Natural killer cell (primary cell): Measurements from ENCODE around the gene GFRA1. TPM values are rescaled to one million over a fixed set of nuclear protein-coding genes. Genes with fewer than 3 reads are reported as not detected.
"Not testable (repeated sequence)": the region's sequence is repeated elsewhere in the genome, so short reads cannot be mapped to it uniquely, and the experiment has no call there.

Experiments used
- ATAC-seq, 3 donors: fragments of 150-1000 bp in 2 of 3; fragments of 200-7000 bp in 1 of 3; cut with Tn5 transposase; 1 replicate in 1 of 3; 2 replicates in 2 of 3; pipeline ENCODE4 v1.10.0; 2021; ENCODE audit warnings: mild to moderate bottlenecking in 2 of 3, moderate library complexity in 2 of 3
- DNase-seq, 2 donors: peaks; one replicate each; pipeline versions ENCODE4 v3.0.0 to v3.0.0-alpha.2; 2013 to 2021; ENCODE audit warnings: mixed read lengths in 1 of 2
- H3K27ac ChIP-seq: one replicate; pipeline ENCODE4 v1.5.1; 2013; ENCODE audit warnings: mild to moderate bottlenecking, low read length
- H3K27me3 ChIP-seq: one replicate; pipeline ENCODE4 v1.6.1; 2013; ENCODE audit warnings: low read length; ENCODE audit not compliant: control insufficient read depth, insufficient read depth
- H3K36me3 ChIP-seq: one replicate; pipeline ENCODE4 v1.6.1; 2013; ENCODE audit warnings: low read length; ENCODE audit not compliant: control insufficient read depth, insufficient read depth
- H3K4me1 ChIP-seq: one replicate; pipeline ENCODE4 v1.6.1; 2013; ENCODE audit warnings: low read length; ENCODE audit not compliant: control insufficient read depth, insufficient read depth
- H3K4me3 ChIP-seq: one replicate; pipeline ENCODE4 v1.5.1; 2013; ENCODE audit warnings: low read length
- H3K9me3 ChIP-seq: one replicate; pipeline ENCODE4 v1.6.1; 2013; ENCODE audit warnings: low read length; ENCODE audit not compliant: control insufficient read depth, insufficient read depth
- H3K27ac Mint-ChIP-seq, 2 donors: one replicate each; pipeline ENCODE4 v1.8.0; 2022; ENCODE audit warnings: mild to moderate bottlenecking in 2 of 2, mixed read lengths in 2 of 2, moderate library complexity in 1 of 2
- H3K27me3 Mint-ChIP-seq, 2 donors: one replicate each; pipeline ENCODE4 v1.8.0; 2022; ENCODE audit warnings: low read depth in 2 of 2, mixed read lengths in 2 of 2
- H3K36me3 Mint-ChIP-seq: one replicate; pipeline ENCODE4 v1.8.0; 2022; ENCODE audit warnings: mixed read lengths
- H3K4me1 Mint-ChIP-seq, 2 donors: one replicate each; pipeline ENCODE4 v1.8.0; 2022; ENCODE audit warnings: mixed read lengths in 2 of 2
- H3K4me3 Mint-ChIP-seq: one replicate; pipeline ENCODE4 v1.8.0; 2022; ENCODE audit warnings: mild to moderate bottlenecking, moderate library complexity, mixed read lengths
- H3K9me3 Mint-ChIP-seq, 2 donors: one replicate each; pipeline ENCODE4 v1.8.0; 2022; ENCODE audit warnings: mixed read lengths in 2 of 2
- WGBS: methylation state at CpG from one replicate; pipeline ENCODE4 v1.1.7; 2013; ENCODE audit warnings: missing lambda C conversion rate; ENCODE audit not compliant: insufficient coverage; 5-methylcytosine and 5-hydroxymethylcytosine counted together
- intact Hi-C: fragments of 100-400 bp; cut with micrococcal nuclease; formaldehyde crosslinking; loops from one replicate; pipeline ENCODE4 v1.14.2; 2022
- total RNA-seq, 4 donors: library from RNA; stranded (reverse); fragments of 120-200 nt in 1 of 4; gene quantifications; one replicate each; pipeline versions ENCODE4 v1.2.3 to v1.2.4, GENCODE V29; 2013 to 2022
- TF ChIP-seq, protein P1 (sequence below): fragments of 200-600 bp; IDR thresholded peaks from one replicate; pipeline ENCODE4 v1.8.0; 2022; ENCODE audit warnings: antibody characterized with exemption

The GFRA1 gene
- total RNA-seq, 3 donors from 2014 or later (not counting 1 experiment from before 2014, with no cell fraction given) = not detected

DNA sequence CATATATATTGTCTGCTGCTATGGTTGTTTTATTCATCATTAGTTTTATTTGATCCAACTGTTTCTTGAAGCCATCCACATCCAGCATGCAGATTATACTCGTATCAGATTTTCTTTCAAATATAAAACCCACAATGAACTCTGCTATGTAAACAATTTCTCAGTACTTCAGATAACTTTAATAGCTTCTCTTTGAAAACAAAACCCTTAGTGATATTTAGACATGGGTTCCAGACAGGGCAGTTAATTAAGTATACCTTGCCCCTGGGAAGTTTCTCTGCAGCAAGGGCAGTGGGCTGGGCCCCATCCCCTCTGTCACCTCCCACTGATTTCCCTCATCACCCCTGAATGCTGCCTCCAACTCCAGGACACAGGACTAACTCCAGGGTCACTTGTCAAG lies 104.3 kb downstream of the GFRA1 start:
- Histone ChIP-seq H3K27ac (no peak overlapping the region), H3K4me3 (no peak overlapping the region), H3K4me1 (no peaks in the 10 kb centered on the region), H3K36me3 (no peaks in the 10 kb centered on the region), H3K9me3 (no peaks in the 10 kb centered on the region), H3K27me3 (no peaks in the 10 kb centered on the region)
- H3K9me3 Mint-ChIP-seq = peaks cover 7 to 9% of the 10 kb centered on the region in 2 donors
- H3K27ac Mint-ChIP-seq = no peak overlapping the region
- H3K4me3 Mint-ChIP-seq = no peak overlapping the region
- intact Hi-C loops = no loop called here
- WGBS = 93% methylated on average over 1 of the region's 1 CpG
- peaks cover 6% of the 10 kb centered on the region for H3K36me3 Mint-ChIP-seq
- no peaks in the 10 kb centered on the region for H3K4me1 Mint-ChIP-seq
- TF ChIP-seq, protein P1, sequence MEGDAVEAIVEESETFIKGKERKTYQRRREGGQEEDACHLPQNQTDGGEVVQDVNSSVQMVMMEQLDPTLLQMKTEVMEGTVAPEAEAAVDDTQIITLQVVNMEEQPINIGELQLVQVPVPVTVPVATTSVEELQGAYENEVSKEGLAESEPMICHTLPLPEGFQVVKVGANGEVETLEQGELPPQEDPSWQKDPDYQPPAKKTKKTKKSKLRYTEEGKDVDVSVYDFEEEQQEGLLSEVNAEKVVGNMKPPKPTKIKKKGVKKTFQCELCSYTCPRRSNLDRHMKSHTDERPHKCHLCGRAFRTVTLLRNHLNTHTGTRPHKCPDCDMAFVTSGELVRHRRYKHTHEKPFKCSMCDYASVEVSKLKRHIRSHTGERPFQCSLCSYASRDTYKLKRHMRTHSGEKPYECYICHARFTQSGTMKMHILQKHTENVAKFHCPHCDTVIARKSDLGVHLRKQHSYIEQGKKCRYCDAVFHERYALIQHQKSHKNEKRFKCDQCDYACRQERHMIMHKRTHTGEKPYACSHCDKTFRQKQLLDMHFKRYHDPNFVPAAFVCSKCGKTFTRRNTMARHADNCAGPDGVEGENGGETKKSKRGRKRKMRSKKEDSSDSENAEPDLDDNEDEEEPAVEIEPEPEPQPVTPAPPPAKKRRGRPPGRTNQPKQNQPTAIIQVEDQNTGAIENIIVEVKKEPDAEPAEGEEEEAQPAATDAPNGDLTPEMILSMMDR = no peak
- DNase-seq (no peak), ATAC-seq (no peak)
- H3K27me3 Mint-ChIP-seq = no peaks in the 10 kb centered on the region

DNA sequence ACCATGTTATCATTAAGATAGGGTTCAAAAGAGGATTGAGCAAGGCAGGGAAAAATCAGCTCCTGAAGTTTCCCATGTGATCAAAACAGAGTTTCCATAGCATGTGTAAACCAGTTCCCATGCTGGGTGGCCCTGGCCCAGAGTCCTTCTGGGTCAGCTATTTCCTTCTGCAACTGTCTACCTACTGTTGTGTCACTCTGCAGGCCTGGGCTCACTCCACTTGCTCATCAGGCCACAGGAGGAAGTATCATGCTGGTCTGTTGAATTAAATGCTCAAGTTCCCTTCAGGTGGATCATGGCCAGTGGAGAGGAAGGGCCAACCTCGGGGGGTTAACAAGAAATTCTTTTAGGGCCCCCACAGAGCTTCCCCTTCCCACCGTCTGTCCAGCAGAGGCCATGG lies 104.7 kb downstream of the GFRA1 start:
- Histone ChIP-seq H3K9me3 (no peaks in the 10 kb centered on the region), H3K36me3 (no peaks in the 10 kb centered on the region), H3K27ac (no peak overlapping the region), H3K27me3 (no peaks in the 10 kb centered on the region), H3K4me3 (no peak overlapping the region), H3K4me1 (no peaks in the 10 kb centered on the region)
- intact Hi-C loops = no loop called here
- Mint-ChIP-seq H3K4me3 (no peak overlapping the region), H3K9me3 (peaks cover 7 to 9% of the 10 kb centered on the region in 2 donors), H3K27me3 (no peaks in the 10 kb centered on the region), H3K27ac (no peak overlapping the region), H3K36me3 (peaks cover 6% of the 10 kb centered on the region), H3K4me1 (no peaks in the 10 kb centered on the region)
- TF ChIP-seq, protein P1 = no peak
- DNase-seq = no peak
- no peak for ATAC-seq
- WGBS = 71% methylated on average over 1 of the region's 2 CpGs

DNA sequence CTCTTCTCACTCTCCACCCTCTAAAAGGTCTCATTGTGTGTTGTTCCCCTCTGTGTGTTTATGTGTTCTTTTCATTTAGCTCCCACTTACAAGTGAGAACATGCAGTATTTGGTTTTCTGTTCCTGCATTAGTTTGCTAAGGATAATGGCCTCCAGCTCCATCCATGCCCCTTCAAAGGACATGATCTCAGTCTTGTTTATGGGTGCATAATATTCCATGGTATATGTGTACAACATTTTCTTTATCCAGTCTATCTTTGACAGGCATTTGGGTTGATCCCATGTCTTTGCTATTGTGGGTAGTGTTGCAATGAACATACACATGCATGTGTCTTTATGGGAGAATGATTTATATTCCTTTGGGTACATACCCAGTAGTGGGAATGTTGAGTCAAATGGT lies 107.1 kb downstream of the GFRA1 start:
- H3K4me1 ChIP-seq, H3K27ac Mint-ChIP-seq, H3K4me3 Mint-ChIP-seq, ATAC-seq, H3K27ac ChIP-seq, H3K27me3 ChIP-seq, H3K36me3 ChIP-seq, DNase-seq, H3K9me3 ChIP-seq, H3K9me3 Mint-ChIP-seq, H3K27me3 Mint-ChIP-seq, H3K4me3 ChIP-seq, H3K4me1 Mint-ChIP-seq, H3K36me3 Mint-ChIP-seq, intact Hi-C loops: not testable (repeated sequence)

DNA sequence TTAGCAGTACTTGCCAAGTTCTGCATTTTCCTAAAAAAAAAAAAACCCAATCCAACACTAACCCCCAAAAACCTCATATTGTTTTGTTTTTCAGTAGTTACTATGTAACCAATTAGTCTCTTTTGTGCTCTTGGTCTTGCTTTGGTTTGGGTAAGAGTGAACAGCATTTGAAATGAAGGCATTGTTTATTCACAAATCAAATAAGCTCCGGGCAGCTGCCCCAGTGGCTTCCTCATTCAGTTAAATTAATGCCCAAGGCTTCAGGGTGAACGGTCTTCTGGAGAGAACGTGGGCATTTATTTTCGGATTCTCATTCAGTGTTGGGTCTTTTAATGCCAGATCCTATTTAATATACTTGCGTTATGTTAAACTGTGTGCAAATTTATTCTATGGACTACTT lies 108.7 kb downstream of the GFRA1 start:
- Histone ChIP-seq H3K9me3 (peaks cover 2% of the 10 kb centered on the region), H3K4me3 (no peak overlapping the region), H3K27ac (no peak overlapping the region), H3K27me3 (no peaks in the 10 kb centered on the region), H3K36me3 (no peaks in the 10 kb centered on the region), H3K4me1 (no peaks in the 10 kb centered on the region)
- Mint-ChIP-seq H3K4me3 (no peak overlapping the region), H3K27ac (no peak overlapping the region), H3K36me3 (peaks cover 6% of the 10 kb centered on the region), H3K27me3 (no peaks in the 10 kb centered on the region), H3K9me3 (peaks cover 7% of the 10 kb centered on the region in 2 donors), H3K4me1 (no peaks in the 10 kb centered on the region)
- ATAC-seq = no peak
- DNase-seq = no peak
- 80% methylated on average over 5 of the region's 5 CpGs for WGBS
- TF ChIP-seq, protein P1 = no peak
- intact Hi-C loops = no loop called here
